ENCODE measurements around the gene NRP2.

DNA sequence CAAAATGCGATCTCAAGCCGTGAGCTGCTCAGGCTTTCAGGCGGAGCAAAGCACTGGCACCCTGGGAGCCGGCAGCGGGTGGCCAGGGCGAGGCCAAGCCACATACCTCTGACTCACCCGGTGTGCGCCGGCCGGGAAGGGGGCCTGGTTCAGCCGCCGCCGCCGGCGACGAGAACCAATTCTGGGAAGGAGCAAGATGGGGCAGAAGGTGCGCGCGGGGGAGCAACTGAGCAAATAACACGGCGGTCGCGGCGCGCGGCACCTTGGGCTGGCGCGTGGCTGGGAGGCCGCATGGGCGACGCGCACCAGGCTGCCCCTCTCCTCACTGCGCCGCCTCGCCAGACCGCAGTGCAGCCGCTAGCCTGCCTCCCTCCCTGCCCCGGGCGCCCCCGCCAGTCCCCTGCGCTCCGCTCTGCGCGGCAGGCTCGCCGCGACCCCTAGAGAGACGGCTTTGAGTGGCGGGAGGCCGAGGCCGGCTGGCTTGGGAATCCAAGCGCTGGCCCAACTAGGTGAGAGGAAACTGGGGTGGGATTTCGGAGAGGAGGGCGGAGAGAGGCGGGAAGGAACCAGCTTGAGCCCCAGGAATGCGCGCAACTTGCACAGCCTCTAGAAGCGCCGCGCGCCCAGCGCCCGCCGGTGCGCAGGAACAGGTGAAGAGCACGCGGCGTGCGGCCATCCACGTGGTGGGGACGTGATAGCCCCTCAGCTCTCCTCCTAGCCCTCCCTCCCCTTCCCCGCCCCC, 3.2 kb downstream of the NRP2 start:
- peak in 1 of 2 donors; percentile 3 for TF ChIP-seq POLR2A (IDR thresholded peaks at IDR 0.05)
- TF ChIP-seq, protein P1, sequence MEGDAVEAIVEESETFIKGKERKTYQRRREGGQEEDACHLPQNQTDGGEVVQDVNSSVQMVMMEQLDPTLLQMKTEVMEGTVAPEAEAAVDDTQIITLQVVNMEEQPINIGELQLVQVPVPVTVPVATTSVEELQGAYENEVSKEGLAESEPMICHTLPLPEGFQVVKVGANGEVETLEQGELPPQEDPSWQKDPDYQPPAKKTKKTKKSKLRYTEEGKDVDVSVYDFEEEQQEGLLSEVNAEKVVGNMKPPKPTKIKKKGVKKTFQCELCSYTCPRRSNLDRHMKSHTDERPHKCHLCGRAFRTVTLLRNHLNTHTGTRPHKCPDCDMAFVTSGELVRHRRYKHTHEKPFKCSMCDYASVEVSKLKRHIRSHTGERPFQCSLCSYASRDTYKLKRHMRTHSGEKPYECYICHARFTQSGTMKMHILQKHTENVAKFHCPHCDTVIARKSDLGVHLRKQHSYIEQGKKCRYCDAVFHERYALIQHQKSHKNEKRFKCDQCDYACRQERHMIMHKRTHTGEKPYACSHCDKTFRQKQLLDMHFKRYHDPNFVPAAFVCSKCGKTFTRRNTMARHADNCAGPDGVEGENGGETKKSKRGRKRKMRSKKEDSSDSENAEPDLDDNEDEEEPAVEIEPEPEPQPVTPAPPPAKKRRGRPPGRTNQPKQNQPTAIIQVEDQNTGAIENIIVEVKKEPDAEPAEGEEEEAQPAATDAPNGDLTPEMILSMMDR (IDR thresholded peaks at IDR 0.05) = peak in 1 of 4 experiments; percentile 10
